Measurements from ENCODE around the gene ATRX.

- TF ChIP-seq POLR2A (IDR thresholded peaks at IDR 0.05) = no peak
- no peak for TF ChIP-seq CTCF (IDR thresholded peaks at IDR 0.05)
Observed at GRCh38 chrX:77788050-77788449, 2.0 kb upstream of the ATRX start.
